Stimulated activated CD8-positive, alpha-beta memory T cell treated with anti-CD3 and anti-CD28 coated beads, Interleukin-2, amount 100 ng/mL, for 48 hours (primary cell): Measurements from ENCODE around the gene CEP85L.
A peak's percentile ranks its signal among the peaks of the same experiment; 100 is the strongest.

ENCODE experiments used
- DNase-seq, 2 donors: peaks; one replicate each; pipeline ENCODE4 v3.0.0-alpha.2; 2020; ENCODE audit warnings: low read depth in 2 of 2

Gene CEP85L

GRCh38 chr6:118621799-118622470, 29.5 kb downstream of the CEP85L start:
- no peak for DNase-seq

GRCh38 chr6:118620202-118620601, 31.2 kb downstream of the CEP85L start:
- DNase-seq: no peak

- peak; percentile 45 to 56 for DNase-seq
These were observed 32.6 kb downstream of the CEP85L start for GRCh38 chr6:118618676-118619377.

GRCh38 chr6:118617417-118617816, 34.0 kb downstream of the CEP85L start:
- no peak for DNase-seq

- no peak for DNase-seq
These were observed 40.1 kb downstream of the CEP85L start for GRCh38 chr6:118611334-118611733.

GRCh38 chr6:118606858-118607257, 44.5 kb downstream of the CEP85L start:
- no peak for DNase-seq

GRCh38 chr6:118606268-118606667, 45.1 kb downstream of the CEP85L start:
- DNase-seq: no peak

- DNase-seq: no peak
These were observed 48.0 kb downstream of the CEP85L start for GRCh38 chr6:118603372-118603771.

GRCh38 chr6:118602300-118602699, 49.1 kb downstream of the CEP85L start:
- no peak for DNase-seq

GRCh38 chr6:118598324-118598723, 53.1 kb downstream of the CEP85L start:
- no peak for DNase-seq

GRCh38 chr6:118597636-118598035, 53.8 kb downstream of the CEP85L start:
- DNase-seq: no peak

GRCh38 chr6:118596774-118597320, 54.5 kb downstream of the CEP85L start:
- DNase-seq: no peak

GRCh38 chr6:118594877-118595276, 56.5 kb downstream of the CEP85L start:
- DNase-seq: no peak

GRCh38 chr6:118591897-118592296, 59.5 kb downstream of the CEP85L start:
- DNase-seq: no peak

GRCh38 chr6:118589649-118590365, 61.6 kb downstream of the CEP85L start:
- DNase-seq: no peak

- no peak for DNase-seq
These were observed 62.2 kb downstream of the CEP85L start for GRCh38 chr6:118589186-118589585.

- no peak for DNase-seq
These were observed 62.8 kb downstream of the CEP85L start for GRCh38 chr6:118588626-118589025.

- DNase-seq: no peak
These were observed 64.5 kb downstream of the CEP85L start for GRCh38 chr6:118586746-118587485.

GRCh38 chr6:118584911-118585310, 66.5 kb downstream of the CEP85L start:
- no peak for DNase-seq

- no peak for DNase-seq
These were observed 69.9 kb downstream of the CEP85L start for GRCh38 chr6:118581489-118581959.

- DNase-seq: no peak
These were observed 70.6 kb downstream of the CEP85L start for GRCh38 chr6:118580585-118581419.
